Endodermal cell (in vitro differentiated cells): ENCODE results near the gene RNF123. TPM values are rescaled to one million over a fixed set of nuclear protein-coding genes. Genes with fewer than 3 reads are reported as not detected.

ENCODE experiments used
- DNase-seq: peaks from one replicate; pipeline ENCODE4 v3.0.0-alpha.2; 2017
- H3K27ac ChIP-seq: 2 replicates; pipeline ENCODE4 v1.5.1; 2013; ENCODE audit warnings: mild to moderate bottlenecking, low read depth, low read length, moderate library complexity
- H3K27me3 ChIP-seq: 2 replicates; pipeline ENCODE4 v1.6.1; 2013; ENCODE audit warnings: mild to moderate bottlenecking, low read length, moderate library complexity; ENCODE audit not compliant: insufficient read depth, control insufficient read depth, poor library complexity, severe bottlenecking
- H3K36me3 ChIP-seq: 2 replicates; pipeline ENCODE4 v1.7.0; 2013; ENCODE audit warnings: mild to moderate bottlenecking, low read length, moderate library complexity; ENCODE audit not compliant: control insufficient read depth, insufficient read depth
- H3K4me1 ChIP-seq: one replicate; pipeline ENCODE4 v1.7.0; 2013; ENCODE audit warnings: low read length; ENCODE audit not compliant: control insufficient read depth, insufficient read depth
- H3K4me3 ChIP-seq: 2 replicates; pipeline ENCODE4 v1.5.1; 2013; ENCODE audit warnings: mild to moderate bottlenecking, low read length, moderate library complexity
- H3K9ac ChIP-seq: 2 replicates; pipeline ENCODE4 v1.6.1; 2013; ENCODE audit warnings: mild to moderate bottlenecking, low read length, moderate library complexity; ENCODE audit not compliant: poor library complexity, severe bottlenecking; ENCODE audit errors: extremely low read depth
- H3K9me3 ChIP-seq: 2 replicates; pipeline ENCODE4 v1.6.1; 2013; ENCODE audit warnings: mild to moderate bottlenecking, low read length, moderate library complexity; ENCODE audit not compliant: control insufficient read depth
- H3K27ac Mint-ChIP-seq: 2 replicates; pipeline ENCODE4 v1.8.0; 2020; ENCODE audit warnings: mixed read lengths
- H3K27me3 Mint-ChIP-seq: 2 replicates; pipeline ENCODE4 v1.8.0; 2021; ENCODE audit warnings: mild to moderate bottlenecking, mixed read lengths; ENCODE audit not compliant: insufficient read depth
- H3K36me3 Mint-ChIP-seq: 2 replicates; pipeline ENCODE4 v1.8.0; 2020; ENCODE audit warnings: low read depth, mixed read lengths
- H3K4me1 Mint-ChIP-seq: 2 replicates; pipeline ENCODE4 v1.8.0; 2020; ENCODE audit warnings: mixed read lengths
- H3K4me3 Mint-ChIP-seq: 2 replicates; pipeline ENCODE4 v1.8.0; 2020; ENCODE audit warnings: mild to moderate bottlenecking, moderate library complexity, mixed read lengths
- H3K9me3 Mint-ChIP-seq: 2 replicates; pipeline ENCODE4 v1.8.0; 2020; ENCODE audit warnings: mild to moderate bottlenecking, mixed read lengths
- CTCF ChIP-seq: fragments of 200-600 bp; sonication (generic); conservative IDR thresholded peaks from 2 replicates; pipeline ENCODE4 v1.5.0; 2021; ENCODE audit warnings: antibody characterized with exemption, mild to moderate bottlenecking
- WGBS, 2 experiments: methylation state at CpG; one replicate each; pipeline versions ENCODE4 v1.1.5 to v1.1.7; 2013; ENCODE audit warnings: missing lambda C conversion rate in 2 of 2, mixed read lengths in 1 of 2; ENCODE audit not compliant: insufficient coverage in 1 of 2, insufficient read length in 1 of 2; 5-methylcytosine and 5-hydroxymethylcytosine counted together
- long read RNA-seq, 4 experiments: library from polyadenylated mRNA in 2 of 4; library from RNA in 1 of 4; library from capped mRNA in 1 of 4; stranded (forward) in 3 of 4; unstranded in 1 of 4; transcript quantifications; one replicate each; pipeline ENCODE4 v2.0.0, GENCODE V29; 2020 to 2021; ENCODE audit warnings: inconsistent platforms in 1 of 4
- polyA plus RNA-seq, 2 experiments: library from polyadenylated mRNA; stranded (reverse); fragments of 50-300 nt; gene quantifications; one replicate each; pipeline ENCODE4 v1.2.3, GENCODE V29; 2013
- total RNA-seq, 2 donors: library from RNA; stranded (reverse); fragmentation: NEBNext Ultra II Directional in 1 of 2; extraction: Animal tissue kit (Norgen Biotek cat#: 25700) in 1 of 2; gene quantifications; 2 replicates in 1 of 2; 3 replicates in 1 of 2; pipeline ENCODE4 v1.2.1, GENCODE V29; 2021

Gene RNF123
- total RNA-seq: 10 to 100 TPM; 47.3 to 47.6 TPM
- polyA plus RNA-seq (2013, experiment 1 of 2): 38.6 TPM
- 33.5 TPM for polyA plus RNA-seq (2013, experiment 2 of 2)
- long read RNA-seq, experiment 1, partial matches to known transcripts: 8 of 12 reads
- long read RNA-seq, experiment 1, other reads (novel, unspliced or antisense): 4 of 12 reads
- long read RNA-seq, experiment 2, full-length matches to known transcripts: 29 of 77 reads
- long read RNA-seq, experiment 2, partial matches to known transcripts: 18 of 77 reads
- long read RNA-seq, experiment 2, other reads (novel, unspliced or antisense): 30 of 77 reads
- long read RNA-seq, experiment 3, full-length matches to known transcripts: 52 of 120 reads
- long read RNA-seq, experiment 3, partial matches to known transcripts: 22 of 120 reads
- long read RNA-seq, experiment 3, other reads (novel, unspliced or antisense): 46 of 120 reads
- long read RNA-seq, experiment 4, partial matches to known transcripts: 0 of 1 reads
- long read RNA-seq, experiment 4, other reads (novel, unspliced or antisense): 1 of 1 reads

- H3K27ac Mint-ChIP-seq: peak within 1 kb of the TSS; percentile 97
- peaks cover 8% of the 10 kb centered on the region for H3K36me3 Mint-ChIP-seq
- no peaks in the 10 kb centered on the region for H3K4me1 ChIP-seq
- DNase-seq: peak; percentile 98
- H3K4me1 Mint-ChIP-seq: peaks cover 20% of the 10 kb centered on the region
- no peaks in the 10 kb centered on the region for H3K36me3 ChIP-seq
- no peaks in the 10 kb centered on the region for H3K27me3 ChIP-seq
- peak within 1 kb of the TSS; percentile 93 for H3K4me3 Mint-ChIP-seq
- peak; percentile 55 for TF ChIP-seq CTCF
- H3K9me3 Mint-ChIP-seq: no peaks in the 10 kb centered on the region
- no peaks in the 10 kb centered on the region for H3K9me3 ChIP-seq
- no peak within 1 kb of the TSS for H3K27ac ChIP-seq
- H3K27me3 Mint-ChIP-seq: no peaks in the 10 kb centered on the region
- peak within 1 kb of the TSS; percentile 94 for H3K4me3 ChIP-seq
- whole genome bisulfite sequencing, 2 experiments: 6 to 7% methylated on average over 19 to 66 of the region's 66 CpGs
- H3K9ac ChIP-seq: peak within 1 kb of the TSS; percentile 56
Observed at GRCh38 chr3:49689046-49689907, at the start of gene RNF123, which contains the start of gene MST1. Gene RNF123 (plus strand): TSS chr3:49689557. CDS start chr3:49691166, 1,609 bp downstream. Gene MST1 (minus strand): TSS chr3:49689474. CDS start chr3:49688691, 783 bp downstream.

GRCh38 chr3:49641292-49641691 is 48.1 kb upstream of the RNF123 start:
- no peak for TF ChIP-seq CTCF
- H3K27me3 Mint-ChIP-seq: no peaks in the 10 kb centered on the region
- Histone ChIP-seq H3K4me1 (no peaks in the 10 kb centered on the region), H3K27me3 (no peaks in the 10 kb centered on the region), H3K27ac (no peak overlapping the region), H3K9ac (no peak overlapping the region), H3K4me3 (no peak overlapping the region), H3K9me3 (no peaks in the 10 kb centered on the region), H3K36me3 (no peaks in the 10 kb centered on the region)
- no peak for DNase-seq
- no peaks in the 10 kb centered on the region for H3K4me1 Mint-ChIP-seq
- H3K36me3 Mint-ChIP-seq: no peaks in the 10 kb centered on the region
- WGBS, 2 experiments: 76 to 77% methylated on average over 6 to 7 of the region's 7 CpGs
- H3K9me3 Mint-ChIP-seq: no peaks in the 10 kb centered on the region
- H3K4me3 Mint-ChIP-seq: no peak overlapping the region
- H3K27ac Mint-ChIP-seq: no peak overlapping the region

GRCh38 chr3:49641921-49642707 is 47.2 kb upstream of the RNF123 start:
- no peaks in the 10 kb centered on the region for H3K4me1 ChIP-seq
- Mint-ChIP-seq H3K9me3 (no peaks in the 10 kb centered on the region), H3K27me3 (no peaks in the 10 kb centered on the region), H3K4me1 (no peaks in the 10 kb centered on the region), H3K36me3 (no peaks in the 10 kb centered on the region), H3K27ac (no peak overlapping the region), H3K4me3 (no peak overlapping the region)
- H3K36me3 ChIP-seq: no peaks in the 10 kb centered on the region
- no peak overlapping the region for H3K4me3 ChIP-seq
- H3K9me3 ChIP-seq: no peaks in the 10 kb centered on the region
- no peak for DNase-seq
- H3K9ac ChIP-seq: no peak overlapping the region
- no peak overlapping the region for H3K27ac ChIP-seq
- 90 to 93% methylated on average over 2 to 14 of the region's 14 CpGs for WGBS, 2 experiments
- H3K27me3 ChIP-seq: no peaks in the 10 kb centered on the region
- TF ChIP-seq CTCF: no peak
